Lung (tissue), 12 donors: Measurements from ENCODE around the gene GPRC5D. TPM values are rescaled to one million over a fixed set of nuclear protein-coding genes. Genes with fewer than 3 reads are reported as not detected.

Source experiments
- ATAC-seq: fragments of 200-7000 bp; cut with Tn5 transposase; one replicate; pipeline ENCODE4 v1.9.1; 2020; ENCODE audit warnings: moderate number of reproducible peaks; ENCODE audit not compliant: insufficient read depth, low FRiP score
- DNase-seq, 3 donors: peaks; one replicate each; pipeline ENCODE4 v3.0.0-alpha.2; 2013 to 2017
- H3K27ac ChIP-seq, 2 donors: one replicate each; pipeline ENCODE4 v1.5.1; 2013; ENCODE audit warnings: mild to moderate bottlenecking in 2 of 2, moderate library complexity in 2 of 2, control low read depth in 1 of 2, inconsistent platforms in 1 of 2, low read depth in 1 of 2, low read length in 1 of 2
- H3K27me3 ChIP-seq, 3 donors: one replicate each; pipeline ENCODE4 v1.5.1; 2013; ENCODE audit warnings: low read length in 2 of 3; ENCODE audit not compliant: control insufficient read depth in 3 of 3, insufficient read depth in 3 of 3
- H3K36me3 ChIP-seq, 4 donors: one replicate each; pipeline ENCODE4 v1.5.1; 2013; ENCODE audit warnings: low read length in 4 of 4, mild to moderate bottlenecking in 1 of 4, moderate library complexity in 1 of 4; ENCODE audit not compliant: control insufficient read depth in 4 of 4, insufficient read depth in 4 of 4
- H3K4me1 ChIP-seq, 5 donors: one replicate each; pipeline ENCODE4 v1.5.1; 2013; ENCODE audit warnings: low read length in 5 of 5, mild to moderate bottlenecking in 2 of 5, moderate library complexity in 1 of 5; ENCODE audit not compliant: control insufficient read depth in 5 of 5, insufficient read depth in 5 of 5
- H3K4me3 ChIP-seq: one replicate; pipeline ENCODE4 v1.5.1; 2013; ENCODE audit warnings: mild to moderate bottlenecking, control low read depth, moderate library complexity
- H3K9ac ChIP-seq, 2 donors: one replicate each; pipeline ENCODE4 v1.5.1; 2013; ENCODE audit warnings: low read length in 2 of 2, control low read depth in 1 of 2; ENCODE audit not compliant: insufficient read depth in 1 of 2
- H3K9me3 ChIP-seq, 4 donors: one replicate each; pipeline ENCODE4 v1.5.1; 2013; ENCODE audit warnings: low read length in 3 of 4, mild to moderate bottlenecking in 1 of 4, moderate library complexity in 1 of 4; ENCODE audit not compliant: control insufficient read depth in 4 of 4, insufficient read depth in 3 of 4
- CTCF ChIP-seq: IDR thresholded peaks from 2 replicates; pipeline ENCODE4 v1.5.1; 2012; ENCODE audit warnings: mild to moderate bottlenecking; ENCODE audit errors: control extremely low read depth, extremely low read depth
- WGBS, 2 donors: extraction: QIAGEN DNeasy Blood & Tissue Kit; methylation state at CpG; one replicate each; pipeline ENCODE4 v1.1.7; 2013; 5-methylcytosine and 5-hydroxymethylcytosine counted together
- polyA plus RNA-seq, 2 donors: library from polyadenylated mRNA; stranded (reverse); fragments of 200-250 nt; gene quantifications; one replicate each; pipeline ENCODE4 v1.2.1, GENCODE V29; 2013
- total RNA-seq, 2 donors: library from RNA; depleted of rRNA in 1 of 2; stranded (reverse); fragments of >200 nt in 1 of 2; gene quantifications; one replicate each; pipeline ENCODE4 v1.2.1, GENCODE V29; 2014 to 2021
- donor health status: control.
- donor health status: control.
- donor health status: Bipolar disorder and iron deficiency.
- donor health status: healthy.
- donor health status: DM: yes; HTN: yes; CAD: no.

GPRC5D gene
- total and polyA plus RNA-seq, 4 donors: 0.14 to 0.30 TPM; not detected in 2

- Histone ChIP-seq H3K4me3 (no peak overlapping the region), H3K27ac (no peak overlapping the region), H3K27me3 (no peaks in the 10 kb centered on the region), H3K36me3 (no peaks in the 10 kb centered on the region), H3K9ac (no peak overlapping the region), H3K9me3 (no peaks in the 10 kb centered on the region), H3K4me1 (no peaks in the 10 kb centered on the region)
- TF ChIP-seq CTCF: no peak
- DNase-seq (no peak), ATAC-seq (no peak)
- 83 to 88% methylated on average over 5 of the region's 5 CpGs for WGBS, 2 donors
Observed at GRCh38 chr12:12938541-12938940, 13.4 kb downstream of the GPRC5D start.

- H3K9ac ChIP-seq: no peak overlapping the region
- 94 to 97% methylated on average over 11 of the region's 11 CpGs for WGBS, 2 donors
- no peaks in the 10 kb centered on the region for H3K4me1 ChIP-seq
- no peak for ATAC-seq
- H3K27me3 ChIP-seq: no peaks in the 10 kb centered on the region
- no peak overlapping the region for H3K27ac ChIP-seq
- no peaks in the 10 kb centered on the region for H3K9me3 ChIP-seq
- no peak for TF ChIP-seq CTCF
- no peak overlapping the region for H3K4me3 ChIP-seq
- H3K36me3 ChIP-seq: no peaks in the 10 kb centered on the region
- no peak for DNase-seq
Observed at GRCh38 chr12:12936983-12937491, 14.9 kb downstream of the GPRC5D start.

GRCh38 chr12:12934556-12934955, 17.4 kb downstream of the GPRC5D start:
- Histone ChIP-seq H3K4me3 (no peak overlapping the region), H3K27me3 (no peaks in the 10 kb centered on the region), H3K27ac (no peak overlapping the region), H3K4me1 (no peaks in the 10 kb centered on the region), H3K9me3 (no peaks in the 10 kb centered on the region), H3K9ac (no peak overlapping the region), H3K36me3 (no peaks in the 10 kb centered on the region)
- DNase-seq (no peak), ATAC-seq (no peak)
- no peak for TF ChIP-seq CTCF
- WGBS, 2 donors: 71 to 82% methylated on average over 8 of the region's 8 CpGs

GRCh38 chr12:12933742-12934141, 18.2 kb downstream of the GPRC5D start:
- DNase-seq (no peak), ATAC-seq (no peak)
- Histone ChIP-seq H3K4me1 (no peaks in the 10 kb centered on the region), H3K9ac (no peak overlapping the region), H3K4me3 (no peak overlapping the region), H3K27me3 (no peaks in the 10 kb centered on the region), H3K27ac (no peak overlapping the region), H3K9me3 (no peaks in the 10 kb centered on the region), H3K36me3 (no peaks in the 10 kb centered on the region)
- no peak for TF ChIP-seq CTCF
- WGBS, 2 donors: 91 to 95% methylated on average over 4 of the region's 4 CpGs
